OCI-LY3 (cell line): ENCODE results near the gene TREM1.
A peak's percentile ranks its signal among the peaks of the same experiment; 100 is the strongest.

Experiments used
- H2AFZ ChIP-seq: fragments of 200-600, 300-600 bp; shearing (Covaris generic); 2 replicates; pipeline ENCODE4 v1.6.0; 2014; ENCODE audit warnings: antibody characterized with exemption, low read depth, low read length
- H3K27ac ChIP-seq: fragments of 200-600, 300-600 bp; sonication (generic); 2 replicates; pipeline ENCODE4 v1.5.1; 2014; ENCODE audit warnings: mild to moderate bottlenecking, low read length, moderate library complexity, mixed read lengths
- H3K27me3 ChIP-seq: fragments of 200-600, 300-600 bp; sonication (generic); 2 replicates; pipeline ENCODE4 v1.6.1; 2014; ENCODE audit warnings: low read depth, low read length, mixed read lengths
- H3K36me3 ChIP-seq: fragments of 200-600, 300-600 bp; sonication (generic); replicated peaks from 2 replicates; pipeline ENCODE3; 2014; ENCODE audit warnings: low read depth, low read length, mixed read lengths
- H3K4me1 ChIP-seq: fragments of 300-600, 200-600 bp; sonication (generic); 2 replicates; pipeline ENCODE4 v1.6.1; 2014; ENCODE audit warnings: low read length, mixed read lengths
- H3K4me2 ChIP-seq: fragments of 200-600, 300-600 bp; sonication (generic); 2 replicates; pipeline ENCODE4 v1.6.1; 2014; ENCODE audit warnings: low read length, mixed read lengths
- H3K4me3 ChIP-seq: fragments of 300-600, 200-600 bp; sonication (generic); 2 replicates; pipeline ENCODE4 v1.5.1; 2014; ENCODE audit warnings: antibody characterized with exemption, mild to moderate bottlenecking, low read length, moderate library complexity
- H3K79me2 ChIP-seq: fragments of 300-600, 200-600 bp; shearing (Covaris generic); 2 replicates; pipeline ENCODE4 v1.6.1; 2014; ENCODE audit warnings: mild to moderate bottlenecking, low read length, mixed read lengths
- H3K9ac ChIP-seq: fragments of 300-600, 200-600 bp; shearing (Covaris generic); 2 replicates; pipeline ENCODE4 v1.6.0; 2014; ENCODE audit warnings: mild to moderate bottlenecking, low read length, moderate library complexity
- H3K9me3 ChIP-seq: fragments of 200-600, 300-600 bp; shearing (Covaris generic); 2 replicates; pipeline ENCODE4 v1.6.1; 2014; ENCODE audit warnings: low read length, mixed read lengths; ENCODE audit not compliant: insufficient read depth
- H4K20me1 ChIP-seq: fragments of 200-600, 300-600 bp; sonication (generic); 2 replicates; pipeline ENCODE4 v1.6.1; 2016; ENCODE audit warnings: low read length, mixed read lengths; ENCODE audit not compliant: insufficient read depth
- EZH2phosphoT487 ChIP-seq: fragments of 200-600 bp; shearing (Covaris generic); IDR thresholded peaks from 2 replicates; pipeline ENCODE4 v1.6.1; 2018; ENCODE audit warnings: antibody characterized with exemption, mixed run types, low read depth
- TF ChIP-seq, protein P1 (sequence below): fragments of 200-600, 300-600 bp; sonication (generic); IDR thresholded peaks from 2 replicates; pipeline ENCODE4 v1.5.1; 2014; ENCODE audit warnings: antibody characterized with exemption, low read length, low read depth

TREM1 gene

DNA sequence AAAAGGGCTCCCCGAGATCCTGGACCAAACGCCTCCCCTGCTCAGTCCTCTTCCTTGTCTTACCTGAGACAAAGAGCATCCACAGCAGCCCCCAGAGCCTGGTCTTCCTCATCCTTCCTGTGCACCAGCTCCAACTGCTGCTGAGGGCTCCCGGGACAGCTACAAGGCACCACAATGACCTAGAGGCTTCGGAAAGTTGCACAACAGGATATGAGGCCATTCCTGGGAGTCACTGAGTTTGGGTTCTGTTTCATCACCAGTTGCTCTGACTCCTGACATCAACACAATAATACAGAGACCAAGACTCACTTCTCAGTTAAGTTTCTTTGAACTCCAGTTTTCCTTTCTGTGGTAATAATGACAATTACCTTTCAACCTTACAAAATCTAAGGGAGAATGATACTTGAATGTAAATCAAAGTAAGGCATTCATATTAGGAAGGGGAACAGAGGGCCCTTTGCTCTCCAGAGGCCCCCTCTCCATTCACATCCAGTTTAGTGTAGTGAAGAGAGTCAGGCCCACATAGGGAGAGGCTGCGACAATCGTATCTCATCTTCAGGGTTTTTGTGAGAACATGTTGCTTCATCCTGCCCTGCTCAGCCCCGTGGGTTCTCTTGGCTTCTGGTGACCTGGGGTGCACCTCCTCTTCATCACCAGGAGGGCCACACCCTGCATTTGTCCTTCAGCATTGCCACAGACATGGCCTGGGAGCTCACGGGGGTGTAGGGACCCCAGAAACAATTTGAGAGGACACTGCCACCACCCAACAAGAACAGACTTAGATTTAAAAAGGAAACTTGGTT, at the start of gene TREM1:
Gene TREM1 (minus strand): TSS at position 139 of the 803 bp plus-strand sequence. CDS start 27 bp downstream, at position 112.
- Histone ChIP-seq H3K4me3 (no peak within 1 kb of the TSS), H2AFZ (no peak within 1 kb of the TSS), H3K4me2 (no peak within 1 kb of the TSS), H3K36me3 (no peaks in the 10 kb centered on the region), H3K27me3 (peaks cover 9% of the 10 kb centered on the region; the same call in 1 of the 2 replicates), H3K9ac (no peak within 1 kb of the TSS), H3K27ac (no peak within 1 kb of the TSS), H4K20me1 (no peaks in the 10 kb centered on the region), H3K9me3 (no peaks in the 10 kb centered on the region), H3K79me2 (no peaks in the 10 kb centered on the region), H3K4me1 (peaks cover 20% of the 10 kb centered on the region)
- TF ChIP-seq, protein P1, sequence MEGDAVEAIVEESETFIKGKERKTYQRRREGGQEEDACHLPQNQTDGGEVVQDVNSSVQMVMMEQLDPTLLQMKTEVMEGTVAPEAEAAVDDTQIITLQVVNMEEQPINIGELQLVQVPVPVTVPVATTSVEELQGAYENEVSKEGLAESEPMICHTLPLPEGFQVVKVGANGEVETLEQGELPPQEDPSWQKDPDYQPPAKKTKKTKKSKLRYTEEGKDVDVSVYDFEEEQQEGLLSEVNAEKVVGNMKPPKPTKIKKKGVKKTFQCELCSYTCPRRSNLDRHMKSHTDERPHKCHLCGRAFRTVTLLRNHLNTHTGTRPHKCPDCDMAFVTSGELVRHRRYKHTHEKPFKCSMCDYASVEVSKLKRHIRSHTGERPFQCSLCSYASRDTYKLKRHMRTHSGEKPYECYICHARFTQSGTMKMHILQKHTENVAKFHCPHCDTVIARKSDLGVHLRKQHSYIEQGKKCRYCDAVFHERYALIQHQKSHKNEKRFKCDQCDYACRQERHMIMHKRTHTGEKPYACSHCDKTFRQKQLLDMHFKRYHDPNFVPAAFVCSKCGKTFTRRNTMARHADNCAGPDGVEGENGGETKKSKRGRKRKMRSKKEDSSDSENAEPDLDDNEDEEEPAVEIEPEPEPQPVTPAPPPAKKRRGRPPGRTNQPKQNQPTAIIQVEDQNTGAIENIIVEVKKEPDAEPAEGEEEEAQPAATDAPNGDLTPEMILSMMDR, result no peak
- TF ChIP-seq EZH2phosphoT487, result no peak

DNA sequence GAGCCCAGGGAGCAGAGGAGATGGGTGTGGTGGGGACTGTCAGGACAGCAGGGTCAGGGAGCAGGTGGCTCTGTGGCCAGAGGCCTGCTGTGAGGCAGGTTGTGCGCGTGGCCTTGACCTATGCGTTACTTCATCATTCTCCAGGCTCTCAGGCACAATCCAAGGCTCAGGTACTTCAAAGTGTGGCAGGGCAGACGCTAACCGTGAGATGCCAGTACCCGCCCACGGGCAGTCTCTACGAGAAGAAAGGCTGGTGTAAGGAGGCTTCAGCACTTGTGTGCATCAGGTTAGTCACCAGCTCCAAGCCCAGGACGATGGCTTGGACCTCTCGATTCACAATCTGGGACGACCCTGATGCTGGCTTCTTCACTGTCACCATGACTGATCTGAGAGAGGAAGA, 49.5 kb upstream of the TREM1 start:
- H3K4me1 ChIP-seq, result peaks cover 31% of the 10 kb centered on the region
- no peak for TF ChIP-seq EZH2phosphoT487
- TF ChIP-seq, protein P1, result no peak
- H3K27me3 ChIP-seq, result peaks cover 16% of the 10 kb centered on the region; the same call in 1 of the 2 replicates
- no peak overlapping the region for H3K9ac ChIP-seq
- H3K4me3 ChIP-seq, result no peak overlapping the region
- H3K36me3 ChIP-seq, result no peaks in the 10 kb centered on the region
- H3K4me2 ChIP-seq, result no peak overlapping the region
- H3K79me2 ChIP-seq, result no peaks in the 10 kb centered on the region
- H3K27ac ChIP-seq, result no peak overlapping the region
- H3K9me3 ChIP-seq, result no peaks in the 10 kb centered on the region
- no peaks in the 10 kb centered on the region for H4K20me1 ChIP-seq
- H2AFZ ChIP-seq, result no peak overlapping the region

DNA sequence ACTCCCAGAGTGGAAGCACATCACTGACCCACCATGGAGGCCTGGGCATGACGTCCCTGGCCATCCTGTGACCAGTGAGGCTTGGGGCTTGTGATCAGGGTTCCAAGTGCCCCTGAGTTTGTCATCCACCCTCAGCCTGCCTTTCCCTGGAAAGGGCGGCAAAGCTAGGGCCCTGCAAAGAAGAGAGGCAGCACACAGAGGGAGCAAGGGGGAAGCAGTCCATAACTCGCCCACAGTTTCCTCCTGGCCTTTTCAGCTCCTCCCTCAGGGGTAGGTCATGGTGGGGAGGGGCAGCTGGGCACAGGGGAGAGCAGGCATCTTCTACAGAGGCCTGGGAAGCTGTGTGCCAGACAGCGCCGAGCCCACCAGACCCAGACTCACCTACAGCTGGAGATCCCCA, 48.8 kb upstream of the TREM1 start, which contains the start of gene NCR2:
Gene NCR2 (plus strand): TSS at position 313 of the 400 bp plus-strand sequence. CDS start 269 bp downstream, outside the sequence.
- Histone ChIP-seq H3K4me3 (peak within 1 kb of the TSS; percentile 56), H3K4me2 (peak within 1 kb of the TSS; percentile 82), H3K9ac (peak within 1 kb of the TSS; percentile 55), H3K36me3 (no peaks in the 10 kb centered on the region), H4K20me1 (no peaks in the 10 kb centered on the region), H3K27me3 (peaks cover 16% of the 10 kb centered on the region; the same call in 1 of the 2 replicates), H3K27ac (peak within 1 kb of the TSS; percentile 71), H3K9me3 (no peaks in the 10 kb centered on the region), H3K4me1 (peaks cover 31% of the 10 kb centered on the region), H2AFZ (peak within 1 kb of the TSS; percentile 96), H3K79me2 (no peaks in the 10 kb centered on the region)
- no peak for TF ChIP-seq EZH2phosphoT487
- TF ChIP-seq, protein P1, result no peak

DNA sequence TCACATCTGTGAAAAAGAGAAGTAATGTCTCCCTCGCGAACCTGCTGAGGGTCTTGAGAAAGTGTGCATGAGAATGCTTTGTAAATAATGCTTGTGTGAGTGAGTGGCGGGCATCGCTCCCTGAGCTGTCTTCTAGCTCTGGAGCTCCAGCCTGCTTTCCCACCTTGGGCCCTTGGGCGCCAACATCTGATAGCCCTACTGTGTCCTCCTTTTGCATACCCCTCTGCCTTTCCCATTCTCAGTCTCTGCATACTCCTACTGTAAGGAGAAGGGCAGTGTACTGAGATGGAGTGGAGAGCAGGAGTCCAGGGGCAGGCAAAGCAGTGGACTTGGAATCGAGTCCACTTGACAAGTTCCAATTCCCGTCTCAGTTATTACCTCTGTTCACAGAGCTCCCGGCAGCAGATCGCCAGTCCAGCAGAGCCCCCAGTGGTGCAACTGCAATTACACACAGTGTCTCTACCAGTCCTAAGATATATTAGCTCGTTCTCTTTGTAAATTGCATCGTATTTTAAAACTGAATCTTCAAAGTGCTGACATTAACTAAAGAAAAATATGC, 48.1 kb upstream of the TREM1 start:
- Histone ChIP-seq H3K9me3 (no peaks in the 10 kb centered on the region), H3K4me3 (peak overlapping the region; percentile 56), H4K20me1 (no peaks in the 10 kb centered on the region), H3K27me3 (peaks cover 16% of the 10 kb centered on the region; the same call in 1 of the 2 replicates), H3K4me2 (peak overlapping the region; percentile 82), H3K9ac (peak overlapping the region; percentile 55), H3K27ac (peak overlapping the region; percentile 71), H2AFZ (peak overlapping the region; percentile 96), H3K4me1 (peaks cover 31% of the 10 kb centered on the region), H3K79me2 (no peaks in the 10 kb centered on the region), H3K36me3 (no peaks in the 10 kb centered on the region)
- TF ChIP-seq, protein P1, result peak; percentile 47
- TF ChIP-seq EZH2phosphoT487, result no peak
